IMR-90 (cell line): ENCODE measurements around the gene TCN1. TPM values are rescaled to one million over a fixed set of nuclear protein-coding genes. Genes with fewer than 3 reads are reported as not detected.
"Not testable (repeated sequence)": the region's sequence is repeated elsewhere in the genome, so short reads cannot be mapped to it uniquely, and the experiment has no call there.

Source experiments
- ATAC-seq: fragments of 200-7000 bp; cut with Tn5 transposase; 2 replicates; pipeline ENCODE4 v1.9.1; 2020; ENCODE audit warnings: low read depth, mild to moderate bottlenecking, moderate library complexity
- BruUV-seq: library from RNA; stranded (reverse); fragments of 400-500 nt; replicated peaks from 2 replicates; lab custom pipeline; 2021; lab: Mats Ljungman, UMichigan
- CTCF ChIA-PET: fragments of 300-600 bp; formaldehyde crosslinking; extraction: SDS; loops from one replicate; lab custom pipeline; 2021; ENCODE audit warnings: antibody characterized with exemption; lab: Yijun Ruan, JAX
- POLR2A ChIA-PET: fragments of 300-600 bp; sonication (Branson Sonifier 250); formaldehyde crosslinking; loops from one replicate; lab custom pipeline; 2022; ENCODE audit warnings: antibody characterized with exemption; ENCODE audit not compliant: unreplicated experiment; lab: Charles Lee
- DNase-seq: peaks from one replicate; pipeline ENCODE4 v3.0.0; 2013
- H2AFZ ChIP-seq: replicated peaks from 2 replicates; pipeline ENCODE3; 2013; ENCODE audit warnings: low read length, mild to moderate bottlenecking; ENCODE audit not compliant: poor library complexity
- H2AK5ac ChIP-seq: 2 replicates; pipeline ENCODE4 v1.6.1; 2013; ENCODE audit warnings: low read depth, low read length, inconsistent platforms
- H2AK9ac ChIP-seq: replicated peaks from 2 replicates; pipeline ENCODE3; 2013; ENCODE audit warnings: mild to moderate bottlenecking, low read depth, low read length, moderate library complexity; ENCODE audit not compliant: poor library complexity
- H2BK120ac ChIP-seq: 2 replicates; pipeline ENCODE4 v1.6.1; 2013; ENCODE audit warnings: low read depth, low read length, inconsistent platforms
- H2BK15ac ChIP-seq: 3 replicates; pipeline ENCODE4 v1.6.1; 2013; ENCODE audit warnings: low read depth, low read length, inconsistent platforms
- H2BK20ac ChIP-seq: 2 replicates; pipeline ENCODE4 v1.6.1; 2013; ENCODE audit warnings: low read depth, mild to moderate bottlenecking, inconsistent platforms, low read length, moderate library complexity
- H2BK5ac ChIP-seq: 2 replicates; pipeline ENCODE4 v1.6.1; 2013; ENCODE audit warnings: mild to moderate bottlenecking, low read depth, low read length, inconsistent platforms; ENCODE audit not compliant: poor library complexity, severe bottlenecking
- H3K14ac ChIP-seq: replicated peaks from 2 replicates; pipeline ENCODE4 v1.6.1; 2013; ENCODE audit warnings: low read depth, low read length, inconsistent platforms
- H3K18ac ChIP-seq: 2 replicates; pipeline ENCODE4 v1.6.1; 2013; ENCODE audit warnings: low read depth, low read length, control low read depth
- H3K23ac ChIP-seq: 2 replicates; pipeline ENCODE4 v1.6.1; 2013; ENCODE audit warnings: low read depth, low read length, inconsistent platforms
- H3K27ac ChIP-seq: 2 replicates; pipeline ENCODE4 v1.5.1; 2013; ENCODE audit warnings: mild to moderate bottlenecking, control low read depth, low read length; ENCODE audit not compliant: insufficient read depth
- H3K27me3 ChIP-seq: 2 replicates; pipeline ENCODE4 v1.6.1; 2013; ENCODE audit warnings: low read length; ENCODE audit not compliant: control insufficient read depth, insufficient read depth
- H3K36me3 ChIP-seq: 2 replicates; pipeline ENCODE4 v1.6.1; 2013; ENCODE audit warnings: low read length, mixed read lengths; ENCODE audit not compliant: control insufficient read depth, insufficient read depth
- H3K4ac ChIP-seq: 2 replicates; pipeline ENCODE4 v1.6.1; 2013; ENCODE audit warnings: low read depth, low read length, inconsistent platforms
- H3K4me1 ChIP-seq: 2 replicates; pipeline ENCODE4 v1.6.1; 2013; ENCODE audit warnings: low read length, mixed read lengths; ENCODE audit not compliant: control insufficient read depth, insufficient read depth
- H3K4me2 ChIP-seq: 2 replicates; pipeline ENCODE4 v1.6.1; 2013; ENCODE audit warnings: low read depth, mild to moderate bottlenecking, control low read depth, low read length, moderate library complexity
- H3K4me3 ChIP-seq: 2 replicates; pipeline ENCODE4 v1.5.1; 2013; ENCODE audit warnings: low read depth, mild to moderate bottlenecking, control low read depth, low read length, moderate library complexity; ENCODE audit not compliant: insufficient read depth
- H3K56ac ChIP-seq: 2 replicates; pipeline ENCODE4 v1.6.1; 2013; ENCODE audit warnings: low read length, inconsistent platforms; ENCODE audit not compliant: insufficient read depth; ENCODE audit errors: extremely low read depth
- H3K79me1 ChIP-seq, 2 experiments: 2 replicates each; pipeline ENCODE4 v1.6.1; 2013; ENCODE audit warnings: low read length in 2 of 2, inconsistent platforms in 1 of 2, low read depth in 1 of 2
- H3K9ac ChIP-seq: 2 replicates; pipeline ENCODE4 v1.6.1; 2013; ENCODE audit warnings: low read depth, low read length, control low read depth
- H3K9me1 ChIP-seq: 2 replicates; pipeline ENCODE4 v1.6.1; 2013; ENCODE audit warnings: low read length, inconsistent platforms; ENCODE audit not compliant: insufficient read depth
- H3K9me3 ChIP-seq: 2 replicates; pipeline ENCODE4 v1.6.1; 2013; ENCODE audit warnings: low read length; ENCODE audit not compliant: control insufficient read depth, insufficient read depth
- H4K20me1 ChIP-seq: 2 replicates; pipeline ENCODE4 v1.6.1; 2013; ENCODE audit warnings: low read length, inconsistent platforms; ENCODE audit not compliant: insufficient read depth
- H4K5ac ChIP-seq: 2 replicates; pipeline ENCODE4 v1.6.1; 2013; ENCODE audit warnings: mild to moderate bottlenecking, low read depth, low read length, control low read depth
- H4K8ac ChIP-seq, 2 experiments: 2 replicates each; pipeline ENCODE4 v1.6.1; 2013; ENCODE audit warnings: low read depth in 2 of 2, low read length in 2 of 2, control low read depth in 1 of 2, inconsistent platforms in 1 of 2
- H4K91ac ChIP-seq: 2 replicates; pipeline ENCODE4 v1.6.1; 2013; ENCODE audit warnings: low read depth, low read length, inconsistent platforms; ENCODE audit not compliant: insufficient read depth
- WGBS, 2 experiments: methylation state at CpG; one replicate each; pipeline versions ENCODE4 v1.1.5 to v1.1.7; 2013; ENCODE audit warnings: missing lambda C conversion rate in 2 of 2; ENCODE audit not compliant: insufficient read length in 1 of 2; ENCODE audit errors: extremely low coverage in 2 of 2; 5-methylcytosine and 5-hydroxymethylcytosine counted together
- dilution Hi-C: fragments of 300-500 bp; cut with HindIII; formaldehyde crosslinking; loops from one replicate; pipeline ENCODE4 v1.14.3; 2018; ENCODE audit warnings: low sequenced_read_pairs; ENCODE audit not compliant: unreplicated experiment
- in situ Hi-C: fragments of 300-500 bp; cut with MboI; formaldehyde crosslinking; loops from 3 replicates; pipeline ENCODE4 v1.14.3; 2019; ENCODE audit warnings: low sequenced_read_pairs, inconsistent platforms, mixed read lengths
- intact Hi-C: fragments of 100-400 bp; cut with micrococcal nuclease; formaldehyde crosslinking; loops from 2 replicates; pipeline ENCODE4 v1.10.0; 2022
- polyA plus RNA-seq, 3 experiments: library from polyadenylated mRNA; depleted of rRNA; stranded (reverse); fragments of >200 nt; gene quantifications; 2 replicates each; pipeline ENCODE4 v1.2.3, GENCODE V29; 2012; ENCODE audit warnings: low replicate concordance in 1 of 3
- total RNA-seq: library from RNA; depleted of rRNA; stranded (reverse); fragments of >200 nt; gene quantifications from 2 replicates; pipeline ENCODE4 v1.2.3, GENCODE V29; 2012

The TCN1 gene
- total and polyA plus RNA-seq, 2 of the 4 experiments (the other 2 are of a cell fraction), result not detected

GRCh38 chr11:59848439-59848838 is 17.8 kb downstream of the TCN1 start:
- H3K56ac ChIP-seq, H3K36me3 ChIP-seq, H3K27me3 ChIP-seq, intact Hi-C loops, H2BK120ac ChIP-seq, BruUV-seq, H2AK5ac ChIP-seq, H3K18ac ChIP-seq, H2AFZ ChIP-seq, H3K4me2 ChIP-seq, H3K14ac ChIP-seq, H2BK5ac ChIP-seq, POLR2A ChIA-PET, H3K4ac ChIP-seq, H3K9me3 ChIP-seq, H3K4me1 ChIP-seq, H3K79me1 ChIP-seq, dilution Hi-C loops, H3K4me3 ChIP-seq, H2AK9ac ChIP-seq, H3K27ac ChIP-seq, ATAC-seq, H3K9ac ChIP-seq, H4K91ac ChIP-seq, H3K23ac ChIP-seq, CTCF ChIA-PET, H3K9me1 ChIP-seq, H2BK15ac ChIP-seq, H4K5ac ChIP-seq, DNase-seq, H4K20me1 ChIP-seq, H4K8ac ChIP-seq, H2BK20ac ChIP-seq: not testable (repeated sequence)
- WGBS, 2 experiments, result no CpG with 5 or more reads among the region's 6 CpGs
- in situ Hi-C loops, result loop anchor here (25.0 kb wide), 1 partner anchor 339 kb away; the partner anchor contains the start of gene MS4A6A
